SW480 (cell line): ENCODE data around the gene PRM3.
A peak's percentile ranks its signal among the peaks of the same experiment; 100 is the strongest.

Source experiments
- DNase-seq: peaks from one replicate; pipeline ENCODE4 v3.0.0-alpha.2; 2016; ENCODE audit warnings: low spot score

PRM3 gene

DNA sequence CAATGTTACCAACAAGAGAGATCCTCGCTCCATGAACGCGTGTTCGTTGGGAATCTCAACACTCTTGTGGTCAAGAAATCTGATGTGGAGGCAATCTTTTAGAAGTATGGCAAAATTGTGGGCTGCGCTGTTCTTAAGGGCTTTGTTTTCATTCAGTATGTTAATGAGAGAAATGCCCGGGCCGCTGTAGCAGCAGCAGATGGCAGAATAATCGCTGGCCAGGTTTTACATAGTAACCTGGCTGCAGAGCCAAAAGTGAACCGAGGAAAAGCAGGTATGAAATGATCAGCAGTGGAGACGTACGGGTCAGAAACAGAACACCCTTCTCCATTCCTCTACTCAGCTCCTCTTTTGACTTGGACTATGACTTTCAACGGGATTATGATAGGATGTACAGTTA lies 30.8 kb downstream of the PRM3 start:
- DNase-seq, result no peak

DNA sequence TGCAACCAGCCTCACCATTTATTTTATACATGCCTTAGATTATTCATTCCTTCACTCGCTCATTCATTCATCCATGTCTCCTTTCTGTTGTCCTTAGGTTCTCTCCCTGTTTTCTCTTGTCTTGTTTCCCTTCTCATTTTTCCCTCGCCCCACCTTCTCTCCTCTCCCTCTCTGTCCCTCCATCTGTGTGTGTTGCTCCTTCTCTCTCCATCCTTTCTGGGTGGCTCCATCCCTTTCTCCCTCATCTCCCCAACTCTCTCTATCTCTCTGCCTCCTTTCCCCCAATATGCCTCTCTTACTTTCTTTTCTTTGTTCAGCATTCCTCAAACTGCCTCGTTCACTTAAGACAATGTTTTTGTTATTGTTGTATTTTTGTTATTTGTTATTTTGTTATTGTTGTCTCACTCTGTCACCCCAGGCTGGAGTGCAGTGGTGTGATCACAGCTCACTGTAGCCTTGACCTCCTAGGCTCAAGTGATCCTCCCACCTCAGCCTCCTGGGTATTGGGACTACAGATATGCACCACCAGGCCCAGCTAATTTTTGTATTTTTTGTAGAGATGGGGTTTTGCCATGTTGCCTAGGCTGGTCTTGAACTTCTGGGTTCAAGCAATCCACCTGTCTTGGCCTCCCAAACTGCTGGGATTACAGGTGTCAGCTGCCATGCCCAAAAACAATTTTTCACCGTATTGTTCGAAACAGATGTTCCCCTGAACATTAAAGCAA lies 31.8 kb downstream of the PRM3 start:
- DNase-seq, result no peak

GRCh38 chr16:11240636-11241473 lies 32.6 kb downstream of the PRM3 start:
- no peak for DNase-seq

DNA sequence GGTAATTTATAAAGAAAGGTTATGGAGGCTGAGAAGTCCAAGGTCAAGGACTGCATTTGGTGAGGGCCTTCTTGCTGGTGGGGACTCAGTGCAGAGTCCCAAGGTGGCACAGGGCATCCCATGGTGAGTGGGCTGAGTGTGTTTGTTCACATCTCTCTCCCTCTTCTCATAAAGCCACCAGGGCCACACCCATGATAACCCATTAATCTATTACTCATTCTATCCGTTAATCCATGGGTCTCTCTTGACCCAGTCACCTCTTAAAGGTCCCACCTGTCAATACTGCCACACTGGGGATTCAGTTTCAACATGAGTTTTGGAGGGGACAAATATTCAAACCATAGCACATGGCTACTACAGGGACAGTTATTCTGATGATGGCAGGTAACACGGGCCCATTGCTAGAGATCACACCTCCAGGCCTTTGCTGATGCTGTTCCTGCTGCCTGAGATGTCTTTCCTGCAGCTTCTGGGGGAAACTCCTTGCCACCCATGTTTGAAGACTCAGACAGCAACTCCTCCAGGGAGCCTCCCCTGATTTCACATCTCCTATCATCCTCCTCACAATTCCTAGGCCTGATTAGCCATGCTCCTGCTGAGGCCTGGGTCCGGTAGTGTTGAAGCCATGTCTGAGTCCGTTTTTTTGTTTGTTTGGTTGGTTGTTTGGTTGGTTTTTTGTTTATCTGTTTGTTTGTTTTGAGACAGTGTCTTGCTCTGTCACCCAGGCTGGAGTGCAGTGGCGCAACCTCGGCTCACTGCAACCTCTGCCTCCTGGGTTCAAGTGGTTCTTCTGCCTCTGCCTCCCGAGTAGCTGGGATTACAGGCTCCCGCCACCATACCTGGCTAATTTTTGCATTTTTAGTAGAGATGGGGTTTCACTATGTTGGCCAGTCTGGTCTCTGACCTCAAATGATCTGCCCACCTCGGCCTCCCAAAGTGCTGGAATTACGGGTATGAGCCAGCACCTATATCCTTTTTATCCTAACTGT lies 33.5 kb downstream of the PRM3 start:
- DNase-seq, result no peak

GRCh38 chr16:11238272-11239202 lies 34.9 kb downstream of the PRM3 start:
- DNase-seq, result no peak

GRCh38 chr16:11236461-11237254 lies 36.8 kb downstream of the PRM3 start:
- no peak for DNase-seq

GRCh38 chr16:11235703-11235991 lies 37.8 kb downstream of the PRM3 start:
- peak; percentile 68 for DNase-seq

DNA sequence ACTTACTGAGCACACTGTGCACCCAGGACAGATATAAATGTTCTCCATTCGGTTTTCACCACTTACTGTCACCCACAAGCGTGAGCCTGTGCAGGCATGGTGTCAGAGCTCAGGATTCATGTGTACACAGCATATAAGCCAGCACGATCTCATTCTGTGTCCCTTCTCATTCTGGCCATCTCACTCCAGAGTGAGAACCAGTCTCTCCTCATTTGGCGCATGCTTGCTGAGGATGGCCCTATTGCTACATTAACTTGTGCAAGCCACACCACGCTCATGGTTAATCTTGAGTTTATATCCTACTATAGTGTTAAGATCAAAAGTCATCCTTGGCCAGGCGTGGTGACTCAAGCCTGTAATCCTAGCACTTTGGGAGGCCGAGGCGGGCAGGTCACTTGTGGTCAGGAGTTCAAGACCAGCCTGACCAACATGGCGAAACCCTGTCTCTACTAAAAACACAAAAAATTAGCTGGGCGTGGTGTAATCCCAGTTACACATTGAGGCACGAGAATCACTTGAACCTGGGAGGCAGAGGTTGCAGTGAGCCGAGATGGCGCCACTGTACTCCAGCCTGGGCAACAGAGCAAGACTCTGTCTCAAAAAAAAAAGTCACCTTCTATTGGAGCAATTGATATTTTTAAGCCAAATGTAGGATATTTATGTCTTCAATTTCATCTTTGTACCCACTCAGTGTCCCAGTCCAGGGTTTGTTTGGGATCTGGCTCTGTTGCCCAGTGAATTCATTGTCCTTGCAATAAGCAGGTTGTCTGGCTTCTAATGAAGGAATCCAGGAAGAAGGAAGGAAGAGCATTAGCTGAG lies 38.3 kb downstream of the PRM3 start:
- no peak for DNase-seq

DNA sequence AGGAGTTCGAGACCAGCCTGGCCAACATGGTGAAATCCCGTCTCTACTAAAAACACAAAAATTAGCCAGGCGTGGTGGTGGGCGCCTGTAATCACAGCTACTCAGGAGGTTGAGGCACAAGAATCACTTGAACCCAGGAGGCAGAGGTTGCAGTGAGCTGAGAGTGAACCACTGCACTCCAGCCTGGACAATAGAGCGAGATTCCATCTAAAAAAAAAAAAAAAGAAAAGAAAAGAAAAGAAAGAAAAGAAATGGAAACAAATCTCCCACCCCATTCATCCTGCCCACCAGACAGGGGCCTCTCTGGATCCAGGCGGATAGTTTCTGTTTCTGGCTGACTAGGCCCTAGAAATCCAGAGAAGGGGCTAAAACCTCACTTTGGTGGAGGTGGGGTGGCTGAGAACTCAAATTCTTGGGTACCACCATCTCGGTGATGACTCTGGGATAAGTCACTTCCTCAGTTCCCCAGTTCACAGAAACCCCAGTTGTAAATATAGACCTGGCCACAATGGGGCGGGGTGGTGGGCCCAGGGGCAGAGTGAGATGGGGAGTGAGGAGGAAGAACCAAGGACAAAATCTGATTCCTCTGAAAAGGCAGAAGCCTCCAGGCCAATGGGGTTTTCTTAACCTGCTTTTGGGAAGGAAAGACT lies 39.6 kb downstream of the PRM3 start:
- DNase-seq, result no peak

DNA sequence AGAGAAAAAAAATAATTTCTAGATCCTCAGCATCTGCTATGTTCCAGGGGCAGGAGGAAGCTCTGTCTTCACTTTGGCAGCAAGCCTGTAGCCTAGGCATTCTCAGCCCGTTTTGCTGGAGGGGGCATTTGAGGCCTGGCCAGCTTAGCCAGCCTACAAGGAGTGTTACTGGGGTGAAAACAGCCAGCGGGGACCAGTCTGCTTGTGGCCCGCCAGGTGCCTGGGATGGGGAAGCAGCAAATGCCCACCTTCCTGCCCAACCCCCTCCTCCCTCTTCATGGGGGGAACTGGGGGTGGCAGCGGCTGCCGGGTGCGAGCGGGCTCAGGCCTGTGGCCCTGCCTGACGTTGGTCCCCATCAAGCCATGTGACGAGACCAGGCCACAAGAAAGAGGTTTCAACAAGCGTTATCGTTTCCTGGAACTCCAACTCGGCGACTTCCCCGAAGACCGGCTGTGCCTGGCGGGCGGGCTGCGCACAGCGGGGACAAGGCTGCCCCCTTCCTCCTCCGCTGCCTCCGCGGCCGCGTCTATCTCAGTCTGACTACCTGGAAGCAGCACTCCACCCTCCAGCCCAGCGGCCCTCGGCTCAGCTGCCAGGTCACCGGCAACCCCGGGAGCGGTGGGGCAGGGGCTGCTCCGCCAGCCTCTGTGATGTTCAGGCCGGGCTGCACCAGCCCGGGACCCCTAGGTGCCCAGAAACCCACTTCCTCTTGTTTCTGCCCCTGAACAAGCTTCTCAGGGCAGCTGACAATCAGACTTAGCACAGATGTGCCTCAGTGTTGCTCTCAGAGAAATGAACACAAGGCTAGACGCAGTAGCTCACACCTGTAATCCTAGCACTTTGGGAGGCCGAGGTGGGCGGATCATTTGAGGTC lies 40.3 kb downstream of the PRM3 start:
- DNase-seq, result no peak

DNA sequence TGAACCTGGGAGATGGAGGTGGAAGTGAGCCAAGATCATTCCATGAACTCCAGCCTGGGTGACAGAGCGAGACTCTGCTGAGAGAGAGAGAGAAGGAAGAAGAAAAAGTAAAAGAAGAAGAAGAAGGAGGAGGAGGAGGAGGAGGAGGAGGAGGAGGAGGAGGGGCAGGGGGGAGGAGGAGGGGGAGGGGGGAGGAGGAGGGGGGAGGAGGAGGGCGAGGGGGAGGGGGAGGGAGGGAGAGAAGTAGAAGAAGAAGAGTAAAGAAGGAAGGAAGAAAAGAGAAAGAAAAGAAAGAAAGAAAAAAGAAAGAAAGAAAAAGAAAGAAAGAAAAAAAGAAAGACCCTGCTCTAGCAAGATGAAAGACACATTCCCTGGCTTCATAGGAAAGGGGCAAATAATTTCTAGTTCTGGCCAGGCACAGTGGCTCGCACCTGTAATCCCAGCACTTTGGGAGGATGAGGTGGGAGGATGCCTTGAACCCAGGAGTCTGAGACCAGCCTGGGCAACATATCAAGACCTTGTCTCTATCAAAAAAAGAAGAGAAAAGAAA lies 41.1 kb downstream of the PRM3 start:
- DNase-seq, result no peak

- no peak for DNase-seq
These were observed 42.0 kb downstream of the PRM3 start for GRCh38 chr16:11231367-11231970.

DNA sequence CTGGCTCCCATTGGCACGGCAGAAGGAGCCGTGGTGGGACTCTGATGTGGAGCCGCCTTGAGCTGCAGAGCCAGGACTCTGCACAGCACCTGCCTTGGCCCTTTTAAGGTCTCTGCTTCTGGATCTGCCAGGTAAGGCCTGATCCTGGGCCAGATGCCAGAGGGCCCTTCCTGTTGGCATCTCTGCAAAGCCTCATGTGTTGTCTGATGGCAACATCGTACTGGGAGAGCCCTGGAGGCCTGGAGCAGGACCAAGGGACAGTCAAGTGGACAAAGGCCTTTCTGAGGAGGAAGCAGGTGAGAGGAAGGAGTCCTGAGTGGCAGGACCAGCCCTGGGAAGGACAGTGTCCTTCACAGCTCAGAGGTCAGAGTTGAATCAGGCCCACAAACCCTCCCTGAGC lies 43.5 kb downstream of the PRM3 start:
- no peak for DNase-seq

GRCh38 chr16:11229432-11229831 lies 44.0 kb downstream of the PRM3 start:
- no peak for DNase-seq

- no peak for DNase-seq
These were observed 47.5 kb downstream of the PRM3 start for GRCh38 chr16:11225677-11226549.

- DNase-seq, result no peak
These were observed 48.3 kb downstream of the PRM3 start for GRCh38 chr16:11224894-11225676.
